NCI-H526 (cell line): ENCODE results near the gene PTPRN2.

ENCODE experiments used
- DNase-seq, 2 experiments: peaks; one replicate each; lab custom pipeline; 2025; lab: John Stamatoyannopoulos, UW

PTPRN2 gene

GRCh38 chr7:157587051-157587804 is 1000.4 kb downstream of the PTPRN2 start:
- no peak for DNase-seq

- DNase-seq, result no peak
Measured at GRCh38 chr7:157586426-157586955, 1001.1 kb downstream of the PTPRN2 start.

DNA sequence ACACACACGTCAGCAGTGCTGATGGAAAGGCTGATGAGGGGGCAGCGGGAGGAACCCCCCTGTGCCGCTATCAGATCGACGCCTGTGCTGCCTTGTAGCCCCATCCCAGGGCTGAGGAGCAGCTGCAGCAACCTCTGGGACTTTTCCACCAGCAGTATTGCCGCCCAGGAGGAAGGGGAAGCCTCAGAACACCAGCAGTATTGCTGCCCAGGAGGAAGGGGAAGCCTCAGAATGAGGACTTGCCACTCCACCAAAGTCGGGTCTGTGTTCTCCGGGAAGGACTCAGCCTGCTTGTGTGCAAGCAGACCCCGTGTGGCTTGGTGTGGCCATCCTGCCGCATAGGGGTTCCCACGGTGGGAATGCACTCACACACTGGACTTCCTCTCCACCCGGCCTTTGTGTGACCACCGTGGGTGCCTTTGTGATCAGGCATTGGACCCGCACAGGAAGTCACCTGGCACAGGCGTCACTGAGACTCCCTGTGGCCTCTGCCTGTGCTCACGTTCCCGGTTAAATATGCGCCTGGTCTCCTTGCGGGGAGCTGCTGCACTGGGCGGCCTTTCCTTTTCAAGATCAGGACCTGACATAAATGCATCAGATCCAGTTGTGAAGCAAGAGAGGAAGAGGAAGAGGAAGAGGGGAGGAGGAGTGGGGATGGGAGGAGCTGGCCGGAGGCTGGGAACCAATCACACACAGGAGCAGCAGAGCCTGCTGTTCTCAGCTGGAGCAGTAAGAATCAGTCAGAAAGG is 1002.3 kb downstream of the PTPRN2 start:
- no peak for DNase-seq

GRCh38 chr7:157584420-157584819 is 1003.2 kb downstream of the PTPRN2 start:
- no peak for DNase-seq

DNA sequence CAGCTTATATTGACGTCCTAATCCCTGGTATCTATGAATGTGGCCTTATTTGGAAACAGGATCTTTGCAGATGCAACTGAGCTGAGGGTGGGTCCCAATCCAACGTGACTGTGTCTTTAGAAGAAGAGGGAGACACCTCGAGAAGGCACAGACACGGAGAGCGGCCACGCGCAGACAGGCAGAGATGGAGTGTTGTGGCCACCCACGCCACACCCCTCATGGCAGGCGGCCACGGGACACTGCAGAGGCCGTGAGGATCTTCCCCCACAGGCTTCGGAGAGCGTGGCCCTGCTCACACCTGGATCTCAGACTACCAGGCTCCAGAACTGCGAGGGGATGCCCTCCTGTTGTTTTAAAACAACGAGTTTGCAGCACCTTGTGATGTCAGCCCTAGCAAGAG is 1005.9 kb downstream of the PTPRN2 start:
- no peak for DNase-seq

DNA sequence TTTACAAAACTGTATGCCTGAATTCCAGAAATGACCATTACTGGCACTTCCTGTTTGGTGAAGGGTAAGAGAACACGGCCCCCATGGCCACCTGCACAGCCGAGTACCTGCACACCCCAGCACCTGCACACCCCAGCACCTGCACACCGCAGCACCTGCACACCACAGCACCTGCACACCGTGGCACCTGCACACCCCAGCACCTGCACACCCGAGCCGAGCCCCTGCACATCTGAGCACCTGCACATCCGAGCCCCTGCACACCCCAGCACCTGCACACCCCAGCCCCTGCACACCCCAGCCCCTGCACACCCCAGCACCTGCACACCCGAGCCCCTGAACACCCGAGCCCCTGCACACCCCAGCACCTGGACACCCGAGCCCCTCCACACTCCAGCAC is 1007.3 kb downstream of the PTPRN2 start:
- no peak for DNase-seq

GRCh38 chr7:157579425-157579824 is 1008.2 kb downstream of the PTPRN2 start:
- DNase-seq, result no peak

DNA sequence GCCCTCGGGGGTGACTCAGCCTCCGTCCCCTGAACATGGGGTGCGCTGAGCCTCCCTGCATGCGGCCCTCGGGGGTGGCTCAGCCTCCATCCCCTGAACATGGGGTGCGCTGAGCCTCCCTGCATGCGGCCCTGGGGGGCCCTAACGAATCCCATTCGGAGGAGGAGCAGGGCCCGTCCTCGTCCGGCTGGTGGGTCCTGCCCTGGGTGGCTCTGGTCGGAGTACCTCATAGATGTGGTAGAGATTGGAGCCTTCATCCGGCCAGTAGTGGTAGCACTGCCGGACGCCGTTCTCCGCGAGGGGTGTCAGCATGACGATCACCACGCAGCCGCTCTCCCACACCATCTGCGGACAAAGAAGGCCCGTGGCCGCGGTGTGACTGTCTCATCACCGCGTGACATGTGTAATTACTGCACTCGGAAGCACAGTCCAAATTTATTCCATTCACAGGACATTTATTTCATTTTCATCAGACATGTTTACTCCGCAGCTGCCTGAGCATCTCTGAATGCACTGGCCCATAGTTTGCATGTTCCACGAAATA is 1009.8 kb downstream of the PTPRN2 start:
- DNase-seq, result no peak

GRCh38 chr7:157577061-157577460 is 1010.6 kb downstream of the PTPRN2 start:
- DNase-seq, result no peak

- no peak for DNase-seq
Measured at GRCh38 chr7:157576415-157576814, 1011.2 kb downstream of the PTPRN2 start.

- DNase-seq, result no peak
Measured at GRCh38 chr7:157575777-157576176, 1011.8 kb downstream of the PTPRN2 start.

GRCh38 chr7:157574914-157575586 is 1012.6 kb downstream of the PTPRN2 start:
- no peak for DNase-seq

DNA sequence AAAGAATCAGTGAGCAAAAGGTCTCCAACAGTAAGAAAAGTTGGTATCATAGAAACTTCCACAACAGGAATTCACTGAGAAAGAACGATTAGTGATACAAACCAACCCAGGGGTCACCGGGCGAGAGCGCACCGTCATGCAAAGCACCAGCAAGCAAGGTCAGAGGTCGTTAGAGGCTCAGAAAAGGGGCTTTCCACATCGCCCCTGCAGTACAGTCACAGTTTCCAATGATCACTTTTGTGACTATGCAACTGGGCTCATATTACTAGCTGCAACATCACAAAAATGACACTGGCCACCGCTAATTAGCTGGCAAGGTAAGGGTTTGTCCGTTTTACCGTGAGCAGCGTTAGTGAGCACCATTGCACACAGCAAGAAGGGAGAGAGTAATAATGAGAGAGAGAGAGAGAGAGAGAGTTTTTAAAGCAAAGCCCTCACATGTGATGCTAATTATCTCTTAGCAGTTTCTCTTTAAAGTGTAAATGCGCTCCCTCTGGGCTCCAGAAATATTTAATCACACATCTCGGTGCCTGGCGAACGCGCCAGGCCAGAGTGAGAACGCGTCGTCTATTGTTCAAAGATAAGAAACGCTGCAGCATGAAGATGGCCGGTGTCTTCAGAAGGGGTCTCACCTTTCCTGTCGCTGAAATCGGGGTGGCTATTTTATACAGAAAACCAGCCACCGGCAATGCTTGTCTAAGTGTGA is 1013.4 kb downstream of the PTPRN2 start:
- DNase-seq, result no peak

GRCh38 chr7:157573244-157573643 is 1014.4 kb downstream of the PTPRN2 start:
- DNase-seq, result no peak

DNA sequence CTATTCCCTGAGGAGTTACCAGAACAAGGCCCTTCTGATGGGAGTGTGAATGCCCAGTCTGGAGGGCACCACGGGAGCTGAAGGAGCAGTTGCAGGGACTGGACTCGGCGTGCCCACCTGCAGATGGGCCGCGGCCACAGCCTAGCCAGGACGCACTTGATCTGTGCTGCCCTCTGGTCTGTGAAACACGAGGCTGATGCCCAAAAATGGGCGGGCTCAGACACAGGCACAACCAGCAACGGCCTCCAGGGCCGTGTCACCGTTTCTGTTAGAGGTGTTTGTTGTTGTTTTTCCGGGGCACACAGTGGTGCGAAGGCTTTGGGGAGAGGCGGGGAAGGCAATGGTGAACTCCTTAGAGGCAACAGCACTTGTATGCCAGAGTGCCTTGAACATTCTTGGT is 1015.0 kb downstream of the PTPRN2 start:
- DNase-seq, result no peak

DNA sequence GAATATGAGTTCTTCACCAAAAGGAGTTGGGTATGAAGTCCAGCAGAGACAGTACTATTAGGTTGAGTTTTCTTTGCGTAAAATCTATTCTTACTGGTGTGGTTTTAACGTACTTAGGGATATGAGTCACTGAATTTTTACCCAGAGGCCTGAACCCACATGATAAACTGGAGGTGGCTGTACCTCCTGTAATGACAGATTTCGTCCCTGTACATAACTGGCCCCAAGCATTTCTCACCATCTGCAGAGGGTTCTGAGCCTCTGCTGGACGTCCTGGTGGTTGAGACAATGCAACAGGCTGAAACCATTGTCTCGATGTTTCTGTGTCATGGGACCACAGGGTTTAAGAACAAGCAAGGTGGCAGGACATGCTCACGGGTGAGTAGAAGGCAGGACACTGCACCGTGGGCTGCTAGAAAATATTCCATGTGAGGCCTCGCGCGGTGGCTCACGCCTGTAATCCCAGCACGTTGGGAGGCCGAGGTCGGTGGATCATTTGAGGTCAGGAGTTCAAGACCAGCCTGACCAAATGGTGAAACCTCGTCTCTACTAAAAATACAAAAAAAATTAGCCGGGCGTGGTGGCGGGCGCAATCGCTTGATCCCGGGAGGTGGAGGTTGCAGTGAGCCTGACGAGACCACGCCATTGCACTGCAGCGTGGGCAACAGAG is 1017.0 kb downstream of the PTPRN2 start:
- no peak for DNase-seq

GRCh38 chr7:157569967-157570366 is 1017.7 kb downstream of the PTPRN2 start:
- no peak for DNase-seq

GRCh38 chr7:157568770-157569584 is 1018.6 kb downstream of the PTPRN2 start:
- peak; percentile 93 to 95 for DNase-seq

DNA sequence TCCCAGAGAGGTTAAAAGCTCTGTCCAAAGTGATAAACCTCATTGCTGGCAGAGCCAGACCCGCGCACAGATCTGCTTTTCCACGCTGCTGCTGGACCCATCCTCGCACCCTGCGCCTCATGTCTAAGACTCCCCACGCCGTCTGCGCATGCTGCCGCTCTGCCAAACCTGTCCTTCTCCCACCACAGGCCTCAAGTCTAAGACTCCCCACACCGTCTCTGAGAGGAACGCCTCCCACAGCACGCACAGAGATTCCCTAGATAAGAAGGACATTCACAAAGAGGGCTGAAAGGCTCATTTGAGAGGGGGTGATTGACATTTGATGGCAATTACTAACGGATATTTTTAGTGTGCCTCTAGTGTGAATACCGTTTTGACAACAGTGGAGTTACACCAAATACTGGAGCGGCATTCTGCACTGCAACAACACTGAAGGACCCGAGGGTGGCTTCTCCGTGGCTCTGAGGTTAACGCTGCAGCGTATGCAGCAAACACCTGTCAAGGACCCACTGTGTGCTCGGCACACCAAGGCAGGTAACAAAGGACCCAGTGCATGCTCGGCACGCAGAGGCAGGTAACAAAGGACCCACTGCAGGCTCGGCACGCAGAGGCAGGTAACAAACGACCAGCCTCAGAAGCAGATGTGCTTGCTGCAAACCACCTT is 1019.4 kb downstream of the PTPRN2 start:
- peak in 1 of 2 experiments; percentile 61 for DNase-seq

- no peak for DNase-seq
Measured at GRCh38 chr7:157567666-157568065, 1020.0 kb downstream of the PTPRN2 start.
